Activated CD4-positive, CD25-positive, alpha-beta regulatory T cell (primary cell): ENCODE measurements around the gene ABHD2.
"Not testable (repeated sequence)": the region's sequence is repeated elsewhere in the genome, so short reads cannot be mapped to it uniquely, and the experiment has no call there.

Experiments
- DNase-seq, 4 experiments: peaks; one replicate each; lab custom pipeline; 2025; lab: John Stamatoyannopoulos, UW

The ABHD2 gene

DNA sequence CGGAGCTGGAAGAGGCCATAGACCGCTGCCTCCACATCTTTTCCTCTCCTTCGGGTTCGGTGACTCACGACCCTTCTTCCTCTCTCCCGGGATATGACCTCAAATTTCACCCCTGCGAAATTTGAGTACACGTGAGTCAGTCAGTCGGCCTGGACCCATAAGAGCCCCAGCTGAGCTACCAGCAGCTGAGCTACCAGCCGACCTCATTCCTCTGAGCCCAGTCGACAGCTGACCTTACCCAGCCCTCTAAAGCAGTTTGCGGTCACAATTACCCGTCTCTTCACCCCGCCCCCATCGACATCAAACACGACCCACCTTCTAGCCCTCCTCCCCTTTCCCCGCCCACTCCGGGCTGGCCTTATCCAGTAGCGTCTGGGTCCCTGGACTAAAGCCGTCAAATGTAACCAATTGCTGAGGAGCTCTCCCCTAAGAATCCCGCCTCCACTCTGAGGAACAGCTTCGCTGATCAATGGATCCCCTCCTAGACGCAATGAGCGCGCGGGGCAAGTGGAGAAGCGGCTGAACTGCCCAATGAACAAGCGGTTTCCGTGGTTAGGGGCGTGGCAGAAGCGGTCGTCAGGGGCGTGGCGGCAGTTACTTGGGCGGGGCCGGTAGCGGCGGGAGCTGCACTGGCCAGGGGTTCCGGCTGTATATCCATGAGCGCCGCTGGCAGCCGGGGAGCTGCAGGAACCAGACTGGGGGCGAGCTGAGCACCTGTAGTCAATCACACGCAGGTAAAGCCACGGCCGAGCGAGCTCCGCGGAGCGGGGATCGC, at the start of gene ABHD2:
ABHD2 (plus strand) TSS at position 627 of the 775 bp plus-strand sequence. CDS start 27,872 bp downstream, outside the sequence.
- DNase-seq: peak; percentile 93 to 95 (median 95)

- DNase-seq: no peak
Measured at GRCh38 chr15:89039142-89039541, 49.1 kb upstream of the ABHD2 start.

- DNase-seq: no peak
Measured at GRCh38 chr15:89041507-89041906, 46.7 kb upstream of the ABHD2 start.

DNA sequence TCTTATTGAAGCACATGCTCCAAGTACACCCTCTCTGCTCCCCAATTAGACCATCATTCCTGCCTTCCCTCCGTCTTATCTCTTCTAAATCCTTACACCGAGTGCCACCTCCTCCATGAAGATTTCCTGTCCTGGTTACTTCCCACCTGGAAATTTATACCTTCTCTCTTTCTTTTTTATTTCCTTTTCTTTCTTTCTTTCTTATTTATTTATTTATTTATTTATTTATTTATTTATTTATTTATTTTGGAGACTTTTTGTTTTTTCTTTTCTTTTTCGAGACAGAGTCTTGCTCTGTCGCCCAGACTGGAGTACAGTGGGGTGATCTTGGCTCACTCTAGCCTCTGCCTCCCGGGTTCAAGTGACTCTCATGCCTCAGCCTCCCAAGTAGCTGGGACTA, 45.9 kb upstream of the ABHD2 start:
- no peak for DNase-seq

- DNase-seq: no peak
Measured at GRCh38 chr15:89043031-89044002, 44.9 kb upstream of the ABHD2 start.

GRCh38 chr15:89049016-89049666, 39.1 kb upstream of the ABHD2 start:
- not testable (repeated sequence) for DNase-seq

DNA sequence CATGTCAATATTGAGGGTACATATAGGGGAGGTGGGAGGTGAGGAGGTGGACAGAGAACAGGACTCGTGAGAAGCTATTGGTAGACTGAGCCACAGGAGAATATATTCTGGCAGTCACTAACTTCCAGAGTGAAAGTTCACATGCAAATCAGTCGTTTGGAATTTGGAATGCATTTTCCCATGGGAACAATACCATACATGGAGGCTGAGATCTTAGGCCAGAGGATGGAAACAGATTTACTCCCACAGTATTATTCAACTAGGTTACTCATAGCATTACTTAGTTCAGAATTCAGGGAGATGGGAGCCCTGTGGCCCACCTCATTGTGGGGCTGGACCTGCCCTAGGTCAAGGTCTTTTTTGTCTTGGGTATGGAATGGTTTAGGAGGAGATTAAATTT, 36.4 kb upstream of the ABHD2 start:
- DNase-seq: no peak

GRCh38 chr15:89052474-89052873, 35.8 kb upstream of the ABHD2 start:
- no peak for DNase-seq

- DNase-seq: no peak
Measured at GRCh38 chr15:89054873-89055272, 33.4 kb upstream of the ABHD2 start.

DNA sequence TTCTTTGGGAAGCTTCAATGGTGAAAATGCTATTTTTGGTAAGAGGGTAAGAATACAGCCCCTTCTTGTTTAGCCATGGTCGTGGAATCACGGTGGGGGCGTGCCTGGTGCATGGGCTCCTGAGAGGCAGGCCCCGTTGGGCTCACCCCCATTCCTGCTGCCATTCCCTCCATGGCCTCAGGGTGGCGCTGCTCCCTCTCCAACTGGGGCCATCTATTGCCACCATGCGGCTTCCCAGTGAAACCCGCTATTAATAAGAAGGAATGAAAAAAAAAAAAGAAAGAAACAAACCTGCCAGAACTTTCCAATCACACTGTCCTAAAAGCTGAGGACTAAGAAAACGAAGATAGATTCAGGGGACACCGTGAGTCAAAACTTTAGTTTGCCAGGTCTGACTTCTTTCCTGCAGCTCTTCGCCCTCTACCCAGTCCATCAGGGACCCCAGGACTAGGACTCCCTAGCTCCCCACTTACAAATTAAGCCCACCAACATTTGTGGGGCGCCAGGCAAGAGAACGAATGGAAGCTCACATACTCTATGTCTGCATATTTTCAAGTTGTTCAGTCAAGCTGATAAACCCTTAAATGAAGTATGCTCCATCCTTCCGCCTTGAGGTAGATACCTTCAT, 30.6 kb upstream of the ABHD2 start:
- peak; percentile 55 to 83 (median 66) for DNase-seq

DNA sequence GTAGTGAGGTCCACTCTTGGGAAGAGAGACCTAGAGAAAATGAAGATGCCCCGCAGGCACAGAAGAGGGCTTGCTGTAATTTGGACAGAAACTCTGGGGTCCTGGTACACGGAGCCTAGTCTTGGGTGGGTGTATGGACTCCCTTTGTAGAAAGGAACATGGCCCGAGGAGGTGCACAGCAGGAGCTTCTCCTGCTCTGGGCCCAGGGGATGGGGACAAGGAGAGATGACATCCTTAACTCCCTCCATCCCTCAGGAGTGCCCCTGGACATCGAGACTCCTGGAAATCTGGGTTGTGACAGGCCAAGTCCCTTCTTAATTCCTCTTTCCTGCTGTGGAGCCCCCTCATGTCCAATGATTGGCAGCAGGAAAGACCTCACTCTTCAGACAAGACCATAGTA, 29.9 kb upstream of the ABHD2 start:
- DNase-seq: no peak

DNA sequence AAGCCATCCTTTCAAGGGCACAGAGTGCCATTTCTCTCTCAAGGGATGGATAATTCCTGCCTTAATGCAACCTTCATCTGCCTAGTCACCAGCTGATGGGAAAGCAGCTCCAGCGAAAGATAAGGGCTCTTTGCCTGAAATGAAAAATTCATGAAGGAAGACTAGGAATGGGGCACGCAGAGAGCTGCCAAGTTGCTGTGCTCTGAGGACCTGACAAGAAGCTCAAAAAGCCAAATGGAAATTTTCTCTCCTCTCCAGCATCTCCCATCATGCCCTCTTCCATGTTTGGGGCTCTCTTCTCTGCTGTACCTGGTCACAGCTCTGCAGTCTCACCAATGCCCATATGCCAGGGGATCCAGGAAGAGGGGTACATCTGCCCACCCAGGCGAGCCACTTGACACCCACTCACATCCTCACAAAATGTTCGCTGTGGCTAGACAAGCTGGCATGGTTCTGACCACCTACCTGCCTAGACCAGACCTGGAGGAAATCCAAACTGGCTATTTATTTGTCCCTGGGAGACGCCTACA, 29.3 kb upstream of the ABHD2 start:
- DNase-seq: no peak

- no peak for DNase-seq
Measured at GRCh38 chr15:89066280-89066679, 22.0 kb upstream of the ABHD2 start.

- no peak for DNase-seq
Measured at GRCh38 chr15:89067751-89068150, 20.5 kb upstream of the ABHD2 start.

DNA sequence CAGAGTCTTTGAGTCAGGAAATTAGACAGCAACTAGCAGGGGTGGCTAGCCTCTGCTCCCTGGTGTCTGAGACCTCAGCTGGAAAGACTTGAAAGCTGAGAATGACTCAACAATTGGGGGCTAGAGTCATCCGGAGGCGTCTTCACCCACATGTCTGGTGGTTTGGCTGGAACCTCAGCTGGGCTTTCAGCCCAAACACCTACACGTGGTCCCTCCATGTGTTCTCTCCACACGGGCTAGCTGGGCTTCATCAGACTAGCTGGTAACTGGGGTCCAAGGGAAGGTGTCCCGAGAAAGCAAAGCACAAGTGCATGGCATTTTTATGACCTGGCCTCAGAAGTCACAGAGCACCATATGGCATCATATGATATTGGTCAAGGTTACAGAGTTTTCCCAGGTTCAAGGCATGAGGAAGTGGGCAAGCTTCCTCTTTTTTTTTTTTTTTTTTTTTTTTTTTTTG, 19.9 kb upstream of the ABHD2 start:
- no peak for DNase-seq

DNA sequence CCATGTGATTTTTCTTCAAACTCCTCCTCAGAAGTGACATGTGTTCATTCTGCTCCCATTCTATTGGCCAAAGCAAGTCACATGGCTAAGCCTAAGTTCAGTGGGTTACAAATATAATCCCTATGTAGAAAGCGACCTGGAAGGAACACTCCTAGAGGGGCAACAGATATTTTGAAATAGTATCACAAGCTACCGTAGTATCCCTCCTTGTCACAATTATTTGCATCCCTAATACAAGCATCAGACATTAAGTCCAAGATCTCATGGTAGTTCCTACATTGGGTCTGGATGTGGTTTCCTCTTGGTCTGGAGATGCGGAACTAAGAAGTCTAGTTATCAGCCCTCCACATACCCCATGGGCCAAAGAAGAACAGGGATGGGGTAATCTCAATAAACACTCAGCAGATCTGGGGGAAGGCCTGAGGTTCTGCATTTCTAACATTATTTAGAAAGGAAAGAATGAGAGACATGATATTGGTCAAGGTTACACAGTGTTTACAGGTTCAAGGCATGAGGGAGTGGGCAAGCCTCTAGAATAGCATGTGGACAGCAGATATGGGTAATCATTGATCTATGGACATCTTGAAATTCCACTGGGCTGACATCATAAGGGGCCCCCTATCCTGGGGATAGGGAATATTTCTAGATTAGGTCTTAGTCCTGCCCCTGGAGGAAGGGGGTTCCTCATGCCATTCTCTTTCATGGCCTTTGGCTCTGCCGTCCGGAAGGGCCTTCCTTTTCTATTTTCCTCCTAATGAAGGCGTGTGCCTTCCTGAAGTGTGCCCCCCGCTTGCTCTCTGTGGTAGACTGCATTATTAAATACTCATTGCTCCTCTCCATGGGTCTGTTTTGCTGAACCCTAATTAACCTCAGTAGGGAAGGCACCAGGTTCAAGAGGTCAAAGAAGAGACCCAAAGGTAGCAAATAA, 17.8 kb upstream of the ABHD2 start:
- DNase-seq: no peak

DNA sequence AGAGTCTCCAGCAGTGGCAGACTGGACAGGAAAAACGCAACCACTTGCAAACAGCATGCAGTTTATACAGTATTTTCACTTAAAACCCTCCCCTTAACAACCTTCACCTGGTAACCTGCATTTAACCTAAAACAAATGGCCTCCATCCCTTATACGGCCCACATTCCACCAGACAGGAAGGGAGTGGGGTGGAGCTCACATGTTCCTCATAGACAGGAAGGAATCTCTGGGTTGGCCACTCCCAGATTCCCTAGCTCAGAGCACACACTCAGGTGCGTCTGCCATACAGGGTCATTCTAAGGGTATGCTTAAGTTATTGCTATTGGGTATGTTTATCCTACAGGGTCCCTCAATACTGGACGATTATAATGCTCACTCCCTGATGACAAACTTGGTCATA, 16.8 kb upstream of the ABHD2 start:
- no peak for DNase-seq

GRCh38 chr15:89072277-89072869, 15.9 kb upstream of the ABHD2 start:
- DNase-seq: no peak

- DNase-seq: no peak
Measured at GRCh38 chr15:89074402-89075012, 13.7 kb upstream of the ABHD2 start.
